Uterus (tissue), 2 donors: ENCODE results near the gene ANKRD33B.

Experiments
- CTCF ChIP-seq, 4 experiments: fragments of 200-600 bp in 2 of 4; fragments of 450-650 bp in 2 of 4; sonication (generic) in 2 of 4; IDR thresholded peaks; one replicate each; pipeline ENCODE4 v1.5.1; 2016 to 2019; ENCODE audit warnings: antibody characterized with exemption in 4 of 4, mild to moderate bottlenecking in 2 of 4, moderate library complexity in 1 of 4
- POLR2A ChIP-seq, 2 donors: fragments of 450-650 bp; IDR thresholded peaks; one replicate each; pipeline ENCODE4 v1.6.1; 2016; ENCODE audit warnings: antibody characterized with exemption in 2 of 2, mild to moderate bottlenecking in 1 of 2, moderate library complexity in 1 of 2

- no peak for TF ChIP-seq CTCF (IDR thresholded peaks at IDR 0.05)
- TF ChIP-seq POLR2A (IDR thresholded peaks at IDR 0.05): no peak
Measured at GRCh38 chr5:10592601-10593000, 28.7 kb downstream of the ANKRD33B start.
